ENCODE results near the gene ROGDI. TPM values are rescaled to one million over a fixed set of nuclear protein-coding genes. Genes with fewer than 3 reads are reported as not detected.

Gene ROGDI
- total RNA-seq, 2 experiments from 2014 or later = 9.4 to 11.0 TPM

DNA sequence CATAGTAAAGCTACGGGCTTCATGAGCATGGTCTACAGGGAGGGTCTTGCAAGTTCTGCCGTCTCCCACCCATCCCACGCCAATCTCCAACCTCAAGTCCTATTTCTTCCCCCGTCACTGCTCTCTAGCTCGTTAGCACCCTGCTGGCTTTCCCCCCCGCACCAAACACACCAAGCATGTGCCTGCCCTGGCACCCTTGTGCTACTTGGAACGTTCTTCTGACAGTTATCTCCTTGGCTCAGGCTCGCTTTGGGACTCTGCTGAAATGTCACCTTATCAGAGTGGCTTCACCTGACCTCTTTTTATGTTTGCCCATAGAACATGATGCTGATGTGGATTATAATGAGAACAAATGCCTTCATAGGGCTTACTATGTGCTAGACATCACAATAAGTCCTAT is 22.8 kb upstream of the ROGDI start:
- no peak overlapping the region for H3K27ac Mint-ChIP-seq
- H3K9me3 ChIP-seq (ENCODE audit: control insufficient read depth in 1 of 2, insufficient read depth in 1 of 2, low read length in 2 of 2) = no peaks in the 10 kb centered on the region
- TF ChIP-seq, protein P1, sequence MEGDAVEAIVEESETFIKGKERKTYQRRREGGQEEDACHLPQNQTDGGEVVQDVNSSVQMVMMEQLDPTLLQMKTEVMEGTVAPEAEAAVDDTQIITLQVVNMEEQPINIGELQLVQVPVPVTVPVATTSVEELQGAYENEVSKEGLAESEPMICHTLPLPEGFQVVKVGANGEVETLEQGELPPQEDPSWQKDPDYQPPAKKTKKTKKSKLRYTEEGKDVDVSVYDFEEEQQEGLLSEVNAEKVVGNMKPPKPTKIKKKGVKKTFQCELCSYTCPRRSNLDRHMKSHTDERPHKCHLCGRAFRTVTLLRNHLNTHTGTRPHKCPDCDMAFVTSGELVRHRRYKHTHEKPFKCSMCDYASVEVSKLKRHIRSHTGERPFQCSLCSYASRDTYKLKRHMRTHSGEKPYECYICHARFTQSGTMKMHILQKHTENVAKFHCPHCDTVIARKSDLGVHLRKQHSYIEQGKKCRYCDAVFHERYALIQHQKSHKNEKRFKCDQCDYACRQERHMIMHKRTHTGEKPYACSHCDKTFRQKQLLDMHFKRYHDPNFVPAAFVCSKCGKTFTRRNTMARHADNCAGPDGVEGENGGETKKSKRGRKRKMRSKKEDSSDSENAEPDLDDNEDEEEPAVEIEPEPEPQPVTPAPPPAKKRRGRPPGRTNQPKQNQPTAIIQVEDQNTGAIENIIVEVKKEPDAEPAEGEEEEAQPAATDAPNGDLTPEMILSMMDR (IDR thresholded peaks at IDR 0.05) = no peak
- no peak for DNase-seq
- no peaks in the 10 kb centered on the region for H3K4me1 ChIP-seq (ENCODE audit: insufficient read depth, low read length)
- no peak overlapping the region for H3K27ac ChIP-seq (ENCODE audit: low read depth in 1 of 2, low read length in 2 of 2)
- ATAC-seq (ENCODE audit: poor library complexity) = no peak
- H3K36me3 Mint-ChIP-seq (ENCODE audit: low read depth) = peaks cover 85% of the 10 kb centered on the region
- no peaks in the 10 kb centered on the region for H3K4me1 Mint-ChIP-seq (ENCODE audit: low read depth)
- POLR2A ChIA-PET = no interaction called here
- no peak overlapping the region for H3K4me3 Mint-ChIP-seq
- intact Hi-C loops (cut with DNase I, micrococcal nuclease) = no loop called here
- no peaks in the 10 kb centered on the region for H3K27me3 Mint-ChIP-seq
- no peak overlapping the region for H3K4me3 ChIP-seq (ENCODE audit: low read length)
- no peaks in the 10 kb centered on the region for H3K9me3 Mint-ChIP-seq
- peaks cover 76% of the 10 kb centered on the region for H3K36me3 ChIP-seq (ENCODE audit: insufficient read depth, low read length)
- no peaks in the 10 kb centered on the region for H3K27me3 ChIP-seq (ENCODE audit: control insufficient read depth in 1 of 2, insufficient read depth in 2 of 2, low read length in 2 of 2)
- CTCF ChIA-PET = no interaction called here

DNA sequence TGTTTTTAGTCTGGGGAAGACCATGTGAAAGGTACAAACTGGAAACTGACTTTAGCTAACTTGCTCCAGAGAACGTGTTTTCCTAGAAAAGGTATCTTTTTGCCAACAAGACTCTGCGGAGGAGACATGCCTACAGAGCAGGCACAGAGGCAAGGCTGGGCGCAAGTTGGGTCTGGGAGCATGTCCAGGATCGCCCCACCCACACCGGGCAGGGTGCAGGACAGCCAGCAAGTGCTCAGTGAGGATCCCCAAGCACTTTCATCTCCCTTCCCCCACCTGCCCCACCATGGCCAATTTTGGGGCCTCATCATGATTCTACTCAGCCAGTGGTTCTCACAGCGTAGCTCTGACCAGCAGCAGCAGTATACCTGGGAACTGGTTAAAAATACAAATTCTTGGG is 18.2 kb upstream of the ROGDI start:
- ChIA-PET POLR2A (no interaction called here), CTCF (no interaction called here)
- DNase-seq = no peak
- no peak overlapping the region for H3K4me3 Mint-ChIP-seq
- no peak overlapping the region for H3K4me3 ChIP-seq (ENCODE audit: low read length)
- no peaks in the 10 kb centered on the region for H3K4me1 Mint-ChIP-seq (ENCODE audit: low read depth)
- no peaks in the 10 kb centered on the region for H3K9me3 Mint-ChIP-seq
- H3K9me3 ChIP-seq (ENCODE audit: control insufficient read depth in 1 of 2, insufficient read depth in 1 of 2, low read length in 2 of 2) = no peaks in the 10 kb centered on the region
- no peaks in the 10 kb centered on the region for H3K27me3 Mint-ChIP-seq
- peaks cover 78% of the 10 kb centered on the region for H3K36me3 Mint-ChIP-seq (ENCODE audit: low read depth)
- H3K36me3 ChIP-seq (ENCODE audit: insufficient read depth, low read length) = peaks cover 78% of the 10 kb centered on the region
- TF ChIP-seq, protein P1 (IDR thresholded peaks at IDR 0.05) = no peak
- no peak for ATAC-seq (ENCODE audit: poor library complexity)
- no peaks in the 10 kb centered on the region for H3K27me3 ChIP-seq (ENCODE audit: control insufficient read depth in 1 of 2, insufficient read depth in 2 of 2, low read length in 2 of 2)
- intact Hi-C loops (cut with DNase I, micrococcal nuclease) = no loop called here
- H3K27ac Mint-ChIP-seq = no peak overlapping the region
- H3K4me1 ChIP-seq (ENCODE audit: insufficient read depth, low read length) = no peaks in the 10 kb centered on the region
- H3K27ac ChIP-seq (ENCODE audit: low read depth in 1 of 2, low read length in 2 of 2) = peak overlapping the region in 1 of 2 donors; percentile 21

DNA sequence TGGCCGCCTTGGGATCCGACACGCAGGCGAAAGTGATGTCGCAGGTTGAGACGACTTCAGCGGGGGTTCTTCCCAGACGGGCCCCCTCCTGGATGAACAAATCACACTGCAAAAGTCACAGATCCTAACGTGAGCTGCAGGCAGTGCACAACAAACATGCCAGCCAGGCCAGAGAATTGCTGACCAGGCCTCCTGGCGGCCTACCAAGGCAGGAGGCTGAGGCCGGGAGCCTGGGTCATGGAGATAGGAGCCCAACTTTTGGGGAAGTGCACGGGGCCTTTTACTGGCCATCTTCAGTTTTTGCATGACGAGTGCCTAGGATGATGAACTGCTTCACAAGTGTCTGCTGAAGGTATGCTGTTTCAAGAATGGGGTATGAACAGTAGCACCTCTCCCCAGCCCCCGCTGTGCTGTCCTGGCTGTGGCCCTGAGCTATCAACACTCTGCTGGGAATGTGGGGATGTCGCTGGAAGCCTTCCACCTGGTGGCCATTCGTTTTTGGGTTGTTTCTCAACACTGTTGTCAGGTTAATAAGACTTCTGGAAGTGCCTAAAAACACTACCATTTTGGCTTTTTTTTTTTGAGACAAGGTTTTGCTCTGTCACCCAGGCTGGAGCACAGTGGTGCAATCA is 12.2 kb upstream of the ROGDI start:
- Histone ChIP-seq H3K27ac (ENCODE audit: low read depth in 1 of 2, low read length in 2 of 2) (no peak overlapping the region), H3K4me3 (ENCODE audit: low read length) (no peak overlapping the region), H3K27me3 (ENCODE audit: control insufficient read depth in 1 of 2, insufficient read depth in 2 of 2, low read length in 2 of 2) (no peaks in the 10 kb centered on the region), H3K9me3 (ENCODE audit: control insufficient read depth in 1 of 2, insufficient read depth in 1 of 2, low read length in 2 of 2) (no peaks in the 10 kb centered on the region), H3K4me1 (ENCODE audit: insufficient read depth, low read length) (no peaks in the 10 kb centered on the region), H3K36me3 (ENCODE audit: insufficient read depth, low read length) (peaks cover 78% of the 10 kb centered on the region)
- no peaks in the 10 kb centered on the region for H3K9me3 Mint-ChIP-seq
- TF ChIP-seq, protein P1 (IDR thresholded peaks at IDR 0.05) = no peak
- ATAC-seq (ENCODE audit: poor library complexity) (no peak), DNase-seq (no peak)
- no peak overlapping the region for H3K4me3 Mint-ChIP-seq
- peaks cover 78% of the 10 kb centered on the region for H3K36me3 Mint-ChIP-seq (ENCODE audit: low read depth)
- ChIA-PET POLR2A (interaction anchor here (0.6 kb wide), 1 partner anchor 12 kb away, joined by 4 read pairs; no protein-coding TSS in a partner anchor), CTCF (no interaction called here)
- no peaks in the 10 kb centered on the region for H3K4me1 Mint-ChIP-seq (ENCODE audit: low read depth)
- H3K27ac Mint-ChIP-seq = no peak overlapping the region
- H3K27me3 Mint-ChIP-seq = no peaks in the 10 kb centered on the region
- intact Hi-C loops (cut with DNase I, micrococcal nuclease) = no loop called here
